Neural cell (in vitro differentiated cells): ENCODE results near the gene SMOC1. TPM values are rescaled to one million over a fixed set of nuclear protein-coding genes. Genes with fewer than 3 reads are reported as not detected.

Experiments used
- H2AFZ ChIP-seq: fragments of 200-600, 300-800 bp; sonication (generic), shearing (Covaris generic); 2 replicates; pipeline ENCODE4 v1.6.0; 2014; ENCODE audit warnings: low read depth, mild to moderate bottlenecking, antibody characterized with exemption, low read length, moderate library complexity
- H3F3A ChIP-seq: fragments of 200-600 bp; shearing (Covaris generic); 2 replicates; pipeline ENCODE4 v1.6.1; 2016; ENCODE audit warnings: mild to moderate bottlenecking, moderate library complexity, mixed read lengths, antibody characterized with exemption, low read length; ENCODE audit not compliant: insufficient read depth, poor library complexity, severe bottlenecking
- H3K27ac ChIP-seq: fragments of 200-600, 300-800 bp; sonication (generic), shearing (Covaris generic); 2 replicates; pipeline ENCODE4 v1.5.1; 2014; ENCODE audit warnings: mild to moderate bottlenecking, low read length, moderate library complexity
- H3K27me3 ChIP-seq: fragments of 300-800, 200-600 bp; sonication (generic), shearing (Covaris generic); 2 replicates; pipeline ENCODE4 v1.6.0; 2014; ENCODE audit warnings: mild to moderate bottlenecking, low read depth, low read length, moderate library complexity; ENCODE audit not compliant: insufficient read depth
- H3K36me3 ChIP-seq: fragments of 300-800, 200-600 bp; sonication (generic), shearing (Covaris generic); 2 replicates; pipeline ENCODE4 v1.5.1; 2014; ENCODE audit warnings: mild to moderate bottlenecking, antibody characterized with exemption, low read length, moderate library complexity; ENCODE audit not compliant: insufficient read depth
- H3K4me2 ChIP-seq: fragments of 300-800, 200-600 bp; sonication (generic), shearing (Covaris generic); 2 replicates; pipeline ENCODE4 v1.6.0; 2014; ENCODE audit warnings: mild to moderate bottlenecking, low read length
- H3K4me3 ChIP-seq: fragments of 300-800, 200-600 bp; sonication (generic), shearing (Covaris generic); 2 replicates; pipeline ENCODE4 v1.5.1; 2014; ENCODE audit warnings: mild to moderate bottlenecking, low read length, moderate library complexity
- H3K79me2 ChIP-seq: fragments of 200-600 bp; shearing (Covaris generic); replicated peaks from 2 replicates; pipeline ENCODE4 v1.6.0; 2014; ENCODE audit warnings: mild to moderate bottlenecking, low read length, moderate library complexity; ENCODE audit not compliant: insufficient read depth
- H3K9ac ChIP-seq: fragments of 300-800, 200-600 bp; sonication (generic), shearing (Covaris generic); 2 replicates; pipeline ENCODE4 v1.6.1; 2016; ENCODE audit warnings: mild to moderate bottlenecking, low read length, mixed read lengths
- H3K9me2 ChIP-seq: fragments of 200-600 bp; shearing (Covaris generic); 2 replicates; pipeline ENCODE4 v1.6.1; 2016; ENCODE audit warnings: mild to moderate bottlenecking, low read length, mixed read lengths; ENCODE audit not compliant: insufficient read depth
- H3K9me3 ChIP-seq: fragments of 200-600, 300-800 bp; sonication (generic), shearing (Covaris generic); 2 replicates; pipeline ENCODE4 v1.6.1; 2016; ENCODE audit warnings: mild to moderate bottlenecking, mixed run types, low read length, moderate library complexity, mixed read lengths
- H4K20me1 ChIP-seq: fragments of 200-600 bp; shearing (Covaris generic); 2 replicates; pipeline ENCODE4 v1.6.1; 2016; ENCODE audit warnings: mild to moderate bottlenecking, mixed run types; ENCODE audit not compliant: insufficient read depth
- CTCF ChIP-seq: fragments of 450-650 bp; IDR thresholded peaks from 2 replicates; pipeline ENCODE4 v1.5.1; 2014; ENCODE audit warnings: antibody characterized with exemption, mild to moderate bottlenecking, moderate library complexity; ENCODE audit not compliant: poor library complexity, severe bottlenecking
- EP300 ChIP-seq: fragments of 450-650 bp; conservative IDR thresholded peaks from 2 replicates; pipeline ENCODE4 v1.6.1; 2014; ENCODE audit warnings: antibody characterized with exemption, mild to moderate bottlenecking, moderate library complexity; ENCODE audit not compliant: poor library complexity, severe bottlenecking
- EZH2 ChIP-seq: fragments of 200-600, 300-800 bp; shearing (Covaris generic), sonication (generic); IDR thresholded peaks from 2 replicates; pipeline ENCODE4 v1.6.1; 2014; ENCODE audit warnings: antibody characterized with exemption, low read length, borderline replicate concordance, mild to moderate bottlenecking; ENCODE audit not compliant: insufficient read depth, poor library complexity, severe bottlenecking
- MXI1 ChIP-seq: fragments of 450-650 bp; conservative IDR thresholded peaks from 2 replicates; pipeline ENCODE4 v1.6.1; 2014; ENCODE audit warnings: antibody characterized with exemption, mild to moderate bottlenecking; ENCODE audit not compliant: poor library complexity, severe bottlenecking
- POLR2AphosphoS5 ChIP-seq: IDR thresholded peaks from 2 replicates; pipeline ENCODE4 v1.6.1; 2012
- RAD21 ChIP-seq: fragments of 450-650 bp; conservative IDR thresholded peaks from 2 replicates; pipeline ENCODE4 v1.6.1; 2014; ENCODE audit warnings: antibody characterized with exemption, mild to moderate bottlenecking, moderate library complexity
- SMC3 ChIP-seq: fragments of 450-650 bp; conservative IDR thresholded peaks from 2 replicates; pipeline ENCODE4 v1.6.1; 2014; ENCODE audit warnings: antibody characterized with exemption, mild to moderate bottlenecking, moderate library complexity; ENCODE audit not compliant: poor library complexity
- TAF1 ChIP-seq: IDR thresholded peaks from 2 replicates; pipeline ENCODE4 v1.6.1; 2012; ENCODE audit warnings: low read depth
- polyA plus RNA-seq: library from polyadenylated mRNA; depleted of rRNA; stranded (reverse); fragments of >200 nt; gene quantifications from 2 replicates; pipeline ENCODE4 v1.2.3, GENCODE V29; 2014
- TF ChIP-seq, protein P1 (sequence below): IDR thresholded peaks from 2 replicates; pipeline ENCODE4 v1.6.1; 2012; ENCODE audit warnings: borderline replicate concordance

The SMOC1 gene
- polyA plus RNA-seq, 1 donor from 2014 or later, result 8.7 TPM

- H3K27me3 ChIP-seq, result no peaks in the 10 kb centered on the region
- no peak overlapping the region for H3K9ac ChIP-seq
- H3F3A ChIP-seq, result no peaks in the 10 kb centered on the region
- H3K4me3 ChIP-seq, result no peak overlapping the region
- no peaks in the 10 kb centered on the region for H3K9me3 ChIP-seq
- H3K79me2 ChIP-seq, result no peaks in the 10 kb centered on the region
- no peak overlapping the region for H3K4me2 ChIP-seq
- no peaks in the 10 kb centered on the region for H4K20me1 ChIP-seq
- no peaks in the 10 kb centered on the region for H3K9me2 ChIP-seq
- H2AFZ ChIP-seq, result no peak overlapping the region
- no peaks in the 10 kb centered on the region for H3K36me3 ChIP-seq
- no peak for TF ChIP-seq POLR2AphosphoS5
- no peak for TF ChIP-seq TAF1
- no peak for TF ChIP-seq CTCF
- no peak for TF ChIP-seq RAD21
- no peak for TF ChIP-seq EZH2
- TF ChIP-seq MXI1, result no peak
- TF ChIP-seq EP300, result no peak
- TF ChIP-seq, protein P1, sequence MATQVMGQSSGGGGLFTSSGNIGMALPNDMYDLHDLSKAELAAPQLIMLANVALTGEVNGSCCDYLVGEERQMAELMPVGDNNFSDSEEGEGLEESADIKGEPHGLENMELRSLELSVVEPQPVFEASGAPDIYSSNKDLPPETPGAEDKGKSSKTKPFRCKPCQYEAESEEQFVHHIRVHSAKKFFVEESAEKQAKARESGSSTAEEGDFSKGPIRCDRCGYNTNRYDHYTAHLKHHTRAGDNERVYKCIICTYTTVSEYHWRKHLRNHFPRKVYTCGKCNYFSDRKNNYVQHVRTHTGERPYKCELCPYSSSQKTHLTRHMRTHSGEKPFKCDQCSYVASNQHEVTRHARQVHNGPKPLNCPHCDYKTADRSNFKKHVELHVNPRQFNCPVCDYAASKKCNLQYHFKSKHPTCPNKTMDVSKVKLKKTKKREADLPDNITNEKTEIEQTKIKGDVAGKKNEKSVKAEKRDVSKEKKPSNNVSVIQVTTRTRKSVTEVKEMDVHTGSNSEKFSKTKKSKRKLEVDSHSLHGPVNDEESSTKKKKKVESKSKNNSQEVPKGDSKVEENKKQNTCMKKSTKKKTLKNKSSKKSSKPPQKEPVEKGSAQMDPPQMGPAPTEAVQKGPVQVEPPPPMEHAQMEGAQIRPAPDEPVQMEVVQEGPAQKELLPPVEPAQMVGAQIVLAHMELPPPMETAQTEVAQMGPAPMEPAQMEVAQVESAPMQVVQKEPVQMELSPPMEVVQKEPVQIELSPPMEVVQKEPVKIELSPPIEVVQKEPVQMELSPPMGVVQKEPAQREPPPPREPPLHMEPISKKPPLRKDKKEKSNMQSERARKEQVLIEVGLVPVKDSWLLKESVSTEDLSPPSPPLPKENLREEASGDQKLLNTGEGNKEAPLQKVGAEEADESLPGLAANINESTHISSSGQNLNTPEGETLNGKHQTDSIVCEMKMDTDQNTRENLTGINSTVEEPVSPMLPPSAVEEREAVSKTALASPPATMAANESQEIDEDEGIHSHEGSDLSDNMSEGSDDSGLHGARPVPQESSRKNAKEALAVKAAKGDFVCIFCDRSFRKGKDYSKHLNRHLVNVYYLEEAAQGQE, result no peak
- no peak for TF ChIP-seq SMC3
- H3K27ac ChIP-seq, result no peak overlapping the region
Observed at GRCh38 chr14:69979882-69980281, 100.7 kb downstream of the SMOC1 start.

DNA sequence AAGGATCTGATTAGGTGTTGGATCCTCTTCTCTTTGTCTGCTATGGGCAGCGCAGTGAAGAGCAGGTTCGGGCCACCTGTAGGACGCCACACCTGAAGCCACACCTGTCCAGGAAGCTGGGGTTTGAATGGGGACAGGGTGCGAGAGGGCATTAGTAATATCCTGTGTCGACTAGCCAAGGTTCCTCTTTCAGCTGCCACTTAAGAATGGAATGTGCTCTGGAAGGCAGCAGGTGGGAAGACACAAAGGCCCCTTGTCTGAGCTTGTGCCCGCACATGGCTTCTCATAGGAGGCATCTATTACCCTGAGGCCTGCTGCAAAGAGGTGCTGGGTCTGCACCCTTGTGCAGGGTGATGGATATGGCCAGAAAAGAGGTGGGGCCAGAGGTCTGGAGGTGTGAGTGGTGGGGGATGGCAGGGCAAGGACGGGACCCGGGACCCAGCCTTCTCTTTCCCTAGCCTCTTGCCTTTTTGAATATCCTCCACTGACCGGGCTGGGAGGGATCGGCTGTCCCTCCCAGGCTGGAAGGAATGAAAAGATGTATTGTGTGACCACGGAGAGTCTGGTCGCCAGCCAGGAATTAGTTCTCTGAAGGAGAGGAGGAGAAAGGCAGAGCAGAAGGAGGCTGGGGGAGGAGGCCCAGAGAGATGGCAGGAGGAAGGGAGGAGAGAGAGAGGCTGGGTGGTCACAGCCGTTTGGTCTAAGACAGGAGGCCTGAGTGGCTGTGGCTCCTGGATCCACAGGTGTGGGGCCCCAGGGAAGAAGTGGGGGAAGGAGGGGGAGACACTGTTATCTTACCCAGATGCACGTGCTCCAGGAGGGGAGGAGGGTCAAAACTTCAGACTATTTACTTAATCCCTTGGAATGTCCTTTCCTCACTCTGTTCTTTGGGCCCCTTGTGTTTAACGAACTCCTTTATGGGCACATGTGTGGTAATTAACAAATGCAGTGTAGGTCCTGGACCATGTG lies 101.5 kb downstream of the SMOC1 start:
- Histone ChIP-seq H3K4me2 (no peak overlapping the region), H3K9me3 (no peaks in the 10 kb centered on the region), H3K36me3 (no peaks in the 10 kb centered on the region), H3K27ac (no peak overlapping the region), H3K9me2 (no peaks in the 10 kb centered on the region), H3K9ac (no peak overlapping the region), H3K4me3 (no peak overlapping the region), H2AFZ (no peak overlapping the region), H3K79me2 (no peaks in the 10 kb centered on the region), H3F3A (no peaks in the 10 kb centered on the region), H3K27me3 (no peaks in the 10 kb centered on the region), H4K20me1 (no peaks in the 10 kb centered on the region)
- TF ChIP-seq POLR2AphosphoS5 (no peak), EZH2 (no peak), RAD21 (no peak), EP300 (no peak), MXI1 (no peak), TAF1 (no peak), SMC3 (no peak)
- TF ChIP-seq, protein P1, result no peak
